ENCODE data around the gene CREG2. TPM values are rescaled to one million over a fixed set of nuclear protein-coding genes. Genes with fewer than 3 reads are reported as not detected.

The CREG2 gene
- total and polyA plus RNA-seq, 2 experiments from 2014 or later, result 1.7 to 2.6 TPM

DNA sequence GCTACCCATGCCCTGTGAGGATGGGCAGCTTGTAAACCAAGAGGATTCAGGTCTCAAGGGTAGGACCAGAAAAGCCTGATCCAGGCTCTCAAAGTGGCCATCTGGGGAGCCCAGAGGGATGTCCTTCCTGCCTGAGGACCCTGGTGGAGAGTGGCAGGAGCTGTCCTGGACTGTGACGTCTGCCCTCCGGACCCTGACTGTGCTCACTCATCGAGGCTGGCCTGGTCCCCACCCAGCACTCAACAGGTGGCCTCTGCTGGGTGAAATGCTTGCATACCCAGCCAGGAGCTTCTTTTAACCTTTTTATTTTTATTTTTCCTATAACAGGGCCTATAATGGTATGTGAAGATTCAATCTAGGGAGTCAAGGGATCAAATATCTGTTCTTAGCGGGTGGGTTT lies 24.5 kb downstream of the CREG2 start:
- H3K4me3 Mint-ChIP-seq, result no peak overlapping the region
- H3K27me3 ChIP-seq (ENCODE audit: insufficient read depth), result no peaks in the 10 kb centered on the region
- no peak for ATAC-seq

DNA sequence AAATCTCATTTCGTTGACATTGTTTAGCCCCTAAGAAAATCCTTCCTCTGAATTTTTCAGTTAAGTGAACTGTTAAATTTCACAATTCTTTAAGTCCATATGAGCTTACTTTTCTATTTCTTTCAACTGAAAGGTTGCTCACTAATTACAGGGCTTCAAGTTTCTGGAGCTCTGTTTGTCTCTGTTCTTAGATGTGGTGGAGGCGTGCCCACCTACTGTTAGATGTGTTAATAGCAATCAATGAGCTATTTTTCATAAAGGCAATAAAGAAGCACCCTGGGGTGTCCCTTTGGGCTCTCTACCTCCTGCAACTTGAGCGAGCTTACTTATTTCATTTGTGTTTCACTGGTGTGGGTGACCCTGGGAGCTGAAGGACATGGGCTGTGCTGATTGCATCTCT lies 25.0 kb downstream of the CREG2 start:
- ATAC-seq, result no peak
- H3K27me3 ChIP-seq (ENCODE audit: insufficient read depth), result no peaks in the 10 kb centered on the region

More for the DNA sequence above, 24.5 kb downstream of the CREG2 start:
- no peak for TF ChIP-seq JUNB (IDR thresholded peaks at IDR 0.05; ENCODE audit: unreplicated experiment)
- TF ChIP-seq ZNF331 (CRISPR knock-in tag; IDR thresholded peaks at IDR 0.05; ENCODE audit: low read depth), result no peak
- TF ChIP-seq STAT1 (IDR thresholded peaks at IDR 0.05; ENCODE audit: unreplicated experiment), result no peak
- TF ChIP-seq, protein P1, sequence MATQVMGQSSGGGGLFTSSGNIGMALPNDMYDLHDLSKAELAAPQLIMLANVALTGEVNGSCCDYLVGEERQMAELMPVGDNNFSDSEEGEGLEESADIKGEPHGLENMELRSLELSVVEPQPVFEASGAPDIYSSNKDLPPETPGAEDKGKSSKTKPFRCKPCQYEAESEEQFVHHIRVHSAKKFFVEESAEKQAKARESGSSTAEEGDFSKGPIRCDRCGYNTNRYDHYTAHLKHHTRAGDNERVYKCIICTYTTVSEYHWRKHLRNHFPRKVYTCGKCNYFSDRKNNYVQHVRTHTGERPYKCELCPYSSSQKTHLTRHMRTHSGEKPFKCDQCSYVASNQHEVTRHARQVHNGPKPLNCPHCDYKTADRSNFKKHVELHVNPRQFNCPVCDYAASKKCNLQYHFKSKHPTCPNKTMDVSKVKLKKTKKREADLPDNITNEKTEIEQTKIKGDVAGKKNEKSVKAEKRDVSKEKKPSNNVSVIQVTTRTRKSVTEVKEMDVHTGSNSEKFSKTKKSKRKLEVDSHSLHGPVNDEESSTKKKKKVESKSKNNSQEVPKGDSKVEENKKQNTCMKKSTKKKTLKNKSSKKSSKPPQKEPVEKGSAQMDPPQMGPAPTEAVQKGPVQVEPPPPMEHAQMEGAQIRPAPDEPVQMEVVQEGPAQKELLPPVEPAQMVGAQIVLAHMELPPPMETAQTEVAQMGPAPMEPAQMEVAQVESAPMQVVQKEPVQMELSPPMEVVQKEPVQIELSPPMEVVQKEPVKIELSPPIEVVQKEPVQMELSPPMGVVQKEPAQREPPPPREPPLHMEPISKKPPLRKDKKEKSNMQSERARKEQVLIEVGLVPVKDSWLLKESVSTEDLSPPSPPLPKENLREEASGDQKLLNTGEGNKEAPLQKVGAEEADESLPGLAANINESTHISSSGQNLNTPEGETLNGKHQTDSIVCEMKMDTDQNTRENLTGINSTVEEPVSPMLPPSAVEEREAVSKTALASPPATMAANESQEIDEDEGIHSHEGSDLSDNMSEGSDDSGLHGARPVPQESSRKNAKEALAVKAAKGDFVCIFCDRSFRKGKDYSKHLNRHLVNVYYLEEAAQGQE (IDR thresholded peaks at IDR 0.05; ENCODE audit: unreplicated experiment), result no peak
- TF ChIP-seq POLR2AphosphoS5 (IDR thresholded peaks at IDR 0.05; ENCODE audit: low read depth), result no peak
- Mint-ChIP-seq H3K4me1 (peaks cover 24% of the 10 kb centered on the region), H3K9me3 (no peaks in the 10 kb centered on the region), H3K27me3 (ENCODE audit: insufficient read depth, low read depth, poor library complexity) (peaks cover 3% of the 10 kb centered on the region), H3K27ac (no peak overlapping the region), H3K36me3 (ENCODE audit: low read depth) (no peaks in the 10 kb centered on the region)
- Histone ChIP-seq H3K4me2 (no peak overlapping the region), H3K36me3 (ENCODE audit: insufficient read depth) (no peaks in the 10 kb centered on the region), H3K79me2 (replicated peaks; ENCODE audit: insufficient read depth) (no peaks in the 10 kb centered on the region), H4K20me1 (replicated peaks; ENCODE audit: insufficient read depth) (no peaks in the 10 kb centered on the region), H3K4me1 (ENCODE audit: insufficient read depth) (0 out of 2 replicates have a peak, but pooled peaks cover 6% of the 10 kb centered on the region), H3F3A (replicated peaks; ENCODE audit: low read depth) (no peaks in the 10 kb centered on the region), H2AFZ (no peak overlapping the region), H3K9me2 (ENCODE audit: insufficient read depth) (no peaks in the 10 kb centered on the region), H3K27ac (ENCODE audit: low read depth) (no peak overlapping the region), H3K4me3 (no peak overlapping the region)
- no peak for DNase-seq (ENCODE audit: low spot score)

More for the DNA sequence above, 25.0 kb downstream of the CREG2 start:
- no peak for DNase-seq (ENCODE audit: low spot score)
- H3K4me1 Mint-ChIP-seq, result peaks cover 24% of the 10 kb centered on the region
- Histone ChIP-seq H3K4me1 (ENCODE audit: insufficient read depth) (0 out of 2 replicates have a peak, but pooled peaks cover 6% of the 10 kb centered on the region), H3F3A (replicated peaks; ENCODE audit: low read depth) (no peaks in the 10 kb centered on the region), H3K9me2 (ENCODE audit: insufficient read depth) (no peaks in the 10 kb centered on the region), H3K36me3 (ENCODE audit: insufficient read depth) (no peaks in the 10 kb centered on the region), H3K4me3 (no peak overlapping the region), H4K20me1 (replicated peaks; ENCODE audit: insufficient read depth) (no peaks in the 10 kb centered on the region), H2AFZ (no peak overlapping the region), H3K4me2 (no peak overlapping the region), H3K79me2 (replicated peaks; ENCODE audit: insufficient read depth) (no peaks in the 10 kb centered on the region), H3K27ac (ENCODE audit: low read depth) (no peak overlapping the region)
- H3K27me3 Mint-ChIP-seq (ENCODE audit: insufficient read depth, low read depth, poor library complexity), result peaks cover 3% of the 10 kb centered on the region
- H3K4me3 Mint-ChIP-seq, result no peak overlapping the region
- no peaks in the 10 kb centered on the region for H3K9me3 Mint-ChIP-seq
- no peak overlapping the region for H3K27ac Mint-ChIP-seq
- TF ChIP-seq NANOG (IDR thresholded peaks at IDR 0.05; ENCODE audit: borderline replicate concordance) (no peak), CTCF (conservative IDR thresholded peaks at IDR 0.05; ENCODE audit: low read depth in 2 of 2) (no peak), CREB1 (CRISPR knock-in tag; IDR thresholded peaks at IDR 0.05; ENCODE audit: low read depth) (no peak), EZH2phosphoT487 (IDR thresholded peaks at IDR 0.05; ENCODE audit: unreplicated experiment) (no peak), JUNB (IDR thresholded peaks at IDR 0.05; ENCODE audit: unreplicated experiment) (no peak), ETS1 (IDR thresholded peaks at IDR 0.05) (no peak), STAT1 (IDR thresholded peaks at IDR 0.05; ENCODE audit: unreplicated experiment) (no peak), POLR2AphosphoS5 (IDR thresholded peaks at IDR 0.05; ENCODE audit: low read depth) (no peak)
- H3K36me3 Mint-ChIP-seq (ENCODE audit: low read depth), result no peaks in the 10 kb centered on the region

Measured in GM23338 (cell line).